Smooth muscle cell of the pulmonary artery (primary cell): ENCODE results near the gene PHLDB1. TPM values are rescaled to one million over a fixed set of nuclear protein-coding genes. Genes with fewer than 3 reads are reported as not detected.

Experiments used
- total RNA-seq: library from RNA; depleted of rRNA; stranded (reverse); fragments of >200 nt; gene quantifications from 2 replicates; pipeline ENCODE4 v1.2.3, GENCODE V29; 2014

Gene PHLDB1
- total RNA-seq: 157 and 161 TPM in 2 replicates

DNA sequence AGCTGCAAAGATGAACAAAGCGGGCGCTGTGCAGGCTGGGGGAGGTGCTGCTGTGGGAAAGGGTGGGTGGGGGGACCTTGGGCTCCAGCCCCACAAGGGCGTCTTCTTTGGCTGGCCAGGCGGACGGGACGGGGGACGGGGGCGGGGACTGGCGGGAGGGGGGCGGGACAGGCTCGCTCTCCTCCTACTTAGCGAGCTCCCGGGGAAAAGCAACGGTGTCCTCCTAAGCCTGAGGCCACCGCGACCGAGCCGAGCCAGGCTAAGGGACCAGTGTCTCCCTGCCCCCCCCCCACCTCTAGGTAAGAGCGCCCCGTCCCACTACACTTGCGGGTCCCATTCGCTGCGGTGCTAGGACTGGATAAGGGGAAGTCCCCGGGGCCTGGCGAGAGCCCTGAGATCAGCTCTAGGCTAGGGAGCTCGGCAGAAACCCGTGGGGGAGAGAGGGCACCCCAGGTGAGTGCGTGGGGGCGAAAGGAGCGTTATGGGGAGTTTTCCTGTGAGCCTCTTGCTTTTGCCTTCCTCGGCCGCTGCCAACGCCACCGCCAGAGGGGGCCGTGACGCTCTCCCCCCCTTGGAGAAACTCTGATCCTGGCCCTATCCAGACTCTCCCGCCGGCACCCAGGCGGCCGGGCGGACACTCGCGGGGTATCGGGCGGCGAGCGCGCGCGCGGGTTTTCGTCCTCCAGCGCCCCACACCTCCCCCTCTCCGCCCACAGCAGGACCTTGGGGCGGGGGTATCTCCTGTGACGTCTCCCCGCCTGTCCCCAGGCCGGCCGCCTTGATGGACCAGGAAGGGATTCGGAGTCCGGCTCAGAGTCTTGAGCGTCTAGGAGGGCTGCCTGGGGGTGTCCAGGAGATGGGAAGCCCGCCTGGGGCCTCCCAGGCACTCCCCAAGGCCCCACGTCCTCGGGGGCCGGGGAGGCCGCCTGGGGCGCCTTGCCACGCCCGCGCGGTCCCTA lies at the start of gene PHLDB1:
TSS of gene PHLDB1 (plus strand) at position 215 of the 959 bp plus-strand sequence. CDS start 6,222 bp downstream, outside the sequence.

DNA sequence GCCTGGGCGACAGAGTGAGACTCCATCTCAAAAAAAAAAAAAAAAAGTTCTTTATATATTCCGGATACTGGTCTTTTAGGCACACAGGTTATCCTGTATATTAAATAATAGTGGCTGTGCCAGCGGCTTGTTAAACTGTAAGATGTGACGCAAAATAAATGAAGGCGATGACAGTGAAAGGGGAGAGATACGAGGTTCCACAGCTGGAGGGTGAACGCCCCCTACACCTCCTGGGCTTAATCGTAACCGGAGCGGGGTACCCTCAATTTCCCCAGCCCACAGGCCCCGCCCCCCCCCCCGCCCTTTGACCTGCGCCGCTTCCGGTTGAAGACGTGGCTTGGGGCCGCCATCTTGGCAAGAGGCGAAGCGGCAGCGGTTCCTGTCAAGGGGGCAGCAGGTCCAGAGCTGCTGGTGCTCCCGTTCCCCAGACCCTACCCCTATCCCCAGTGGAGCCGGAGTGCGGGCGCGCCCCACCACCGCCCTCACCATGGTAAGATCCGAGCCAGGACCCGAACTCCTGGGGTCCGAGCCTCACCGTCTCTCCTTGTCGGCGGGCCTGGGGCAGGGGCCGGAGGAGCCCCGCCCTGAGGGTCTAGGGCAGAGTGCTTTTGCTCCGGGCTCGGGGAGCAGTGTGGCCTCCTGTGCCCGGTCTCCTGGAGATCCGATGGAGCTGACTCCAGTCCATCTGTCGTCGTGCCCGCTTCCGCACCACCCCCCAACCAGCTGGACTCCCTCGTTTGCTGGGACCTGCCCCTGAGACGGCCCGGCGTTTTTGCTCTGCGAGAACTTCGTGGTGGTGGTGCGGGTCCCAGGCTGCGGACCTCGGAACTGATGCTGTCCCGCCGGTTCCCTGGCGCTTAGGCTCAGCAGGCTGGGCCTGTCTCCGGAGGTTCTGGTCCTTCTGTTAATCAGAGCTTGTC lies 35.1 kb upstream of the PHLDB1 start, which contains the start of gene ARCN1:
TSS of gene ARCN1 (plus strand) at position 349 of the 920 bp plus-strand sequence. CDS start at position 488, 139 bp downstream.

DNA sequence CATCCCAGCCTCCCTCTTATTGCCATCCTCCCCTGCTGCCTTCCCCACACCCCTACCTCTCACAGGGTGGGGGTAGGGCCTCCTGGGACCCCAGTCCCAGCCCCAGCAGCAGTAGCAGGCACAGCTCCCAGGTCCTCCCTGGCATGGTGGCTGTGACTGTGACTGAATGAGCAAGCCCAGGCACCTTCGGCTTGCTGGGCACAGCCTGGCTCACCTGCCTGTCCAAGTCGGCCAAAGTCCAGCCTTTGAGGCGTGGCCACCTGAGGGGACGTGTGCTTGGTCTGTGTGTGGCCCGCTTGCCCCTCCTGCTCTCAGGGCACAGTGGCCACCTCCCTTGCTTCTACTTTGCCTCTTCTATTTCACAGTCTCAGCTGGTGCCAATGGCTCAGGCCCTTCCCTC lies 72.1 kb downstream of the PHLDB1 start, which contains the start of gene TREH:
TSS of gene TREH (minus strand) at position 168 of the 400 bp plus-strand sequence. CDS start at position 145, 23 bp downstream.

Other genes with a start within 250 kb of the PHLDB1 start
- 36.8 and 40.5 TPM in 2 replicates for gene UBE4A, start 248.0 kb upstream of the PHLDB1 start, total RNA-seq
- 26.4 and 37.3 TPM in 2 replicates for gene ATP5MG, start 206.0 kb upstream of the PHLDB1 start, total RNA-seq
- gene KMT2A, start 171.1 kb upstream of the PHLDB1 start, total RNA-seq: 55.1 and 57.6 TPM in 2 replicates
- 1.3 and 2.1 TPM in 2 replicates for gene TTC36, start 80.1 kb upstream of the PHLDB1 start, total RNA-seq
- gene TMEM25, start 76.4 kb upstream of the PHLDB1 start, total RNA-seq: 16.1 and 28.1 TPM in 2 replicates
- 17.7 and 22.6 TPM in 2 replicates for gene IFT46, start 41.7 kb upstream of the PHLDB1 start, total RNA-seq
- gene ARCN1, start 35.2 kb upstream of the PHLDB1 start, total RNA-seq: 165 and 189 TPM in 2 replicates
- not detected in 2 replicates for gene TREH, start 72.0 kb downstream of the PHLDB1 start, total RNA-seq
- gene DDX6, start 183.5 kb downstream of the PHLDB1 start, total RNA-seq: 130 and 153 TPM in 2 replicates